PFSK-1 (cell line): Measurements from ENCODE around the gene GUCY1A1.

Source experiments
- POLR2AphosphoS5 ChIP-seq: IDR thresholded peaks from 2 replicates; pipeline ENCODE4 v1.6.1; 2012; ENCODE audit warnings: low read depth, mild to moderate bottlenecking, control low read depth, low read length, moderate library complexity
- SIN3A ChIP-seq: IDR thresholded peaks from 2 replicates; pipeline ENCODE4 v1.6.1; 2012; ENCODE audit warnings: mild to moderate bottlenecking, low read length, moderate library complexity, borderline replicate concordance; ENCODE audit not compliant: insufficient read depth
- TAF1 ChIP-seq: IDR thresholded peaks from 2 replicates; pipeline ENCODE4 v1.6.1; 2012; ENCODE audit warnings: low read length, control low read depth, borderline replicate concordance; ENCODE audit not compliant: insufficient read depth

GRCh38 chr4:155748039-155748438 is 81.4 kb downstream of the GUCY1A1 start:
- TF ChIP-seq TAF1 (no peak), SIN3A (no peak), POLR2AphosphoS5 (no peak)
